Activated CD8-positive, alpha-beta memory T cell treated with anti-CD3 and anti-CD28 coated beads, Interleukin-2, amount 50 U/mL, for 4 hours (primary cell): ENCODE results near the gene GMPR2.
"Not testable (repeated sequence)": the region's sequence is repeated elsewhere in the genome, so short reads cannot be mapped to it uniquely, and the experiment has no call there.

Experiments used
- DNase-seq: peaks from one replicate; pipeline ENCODE4 v3.0.0-alpha.2; 2020

The GMPR2 gene

DNA sequence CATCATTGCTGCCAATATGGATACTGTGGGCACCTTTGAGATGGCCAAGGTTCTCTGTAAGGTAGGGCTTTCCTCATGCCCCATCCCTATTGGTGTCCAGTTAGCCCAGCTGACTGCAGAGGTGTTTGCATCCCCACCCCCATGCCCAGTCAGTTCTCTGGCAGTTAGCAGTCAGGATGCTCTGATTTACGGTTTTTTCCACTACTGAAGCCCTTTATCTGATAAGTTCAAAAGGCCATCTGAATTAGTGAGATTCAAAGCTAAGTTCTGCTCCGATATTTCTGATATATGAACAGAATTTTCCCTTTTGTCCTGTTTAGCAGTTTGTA, 773 bp downstream of the GMPR2 start:
- DNase-seq = no peak

DNA sequence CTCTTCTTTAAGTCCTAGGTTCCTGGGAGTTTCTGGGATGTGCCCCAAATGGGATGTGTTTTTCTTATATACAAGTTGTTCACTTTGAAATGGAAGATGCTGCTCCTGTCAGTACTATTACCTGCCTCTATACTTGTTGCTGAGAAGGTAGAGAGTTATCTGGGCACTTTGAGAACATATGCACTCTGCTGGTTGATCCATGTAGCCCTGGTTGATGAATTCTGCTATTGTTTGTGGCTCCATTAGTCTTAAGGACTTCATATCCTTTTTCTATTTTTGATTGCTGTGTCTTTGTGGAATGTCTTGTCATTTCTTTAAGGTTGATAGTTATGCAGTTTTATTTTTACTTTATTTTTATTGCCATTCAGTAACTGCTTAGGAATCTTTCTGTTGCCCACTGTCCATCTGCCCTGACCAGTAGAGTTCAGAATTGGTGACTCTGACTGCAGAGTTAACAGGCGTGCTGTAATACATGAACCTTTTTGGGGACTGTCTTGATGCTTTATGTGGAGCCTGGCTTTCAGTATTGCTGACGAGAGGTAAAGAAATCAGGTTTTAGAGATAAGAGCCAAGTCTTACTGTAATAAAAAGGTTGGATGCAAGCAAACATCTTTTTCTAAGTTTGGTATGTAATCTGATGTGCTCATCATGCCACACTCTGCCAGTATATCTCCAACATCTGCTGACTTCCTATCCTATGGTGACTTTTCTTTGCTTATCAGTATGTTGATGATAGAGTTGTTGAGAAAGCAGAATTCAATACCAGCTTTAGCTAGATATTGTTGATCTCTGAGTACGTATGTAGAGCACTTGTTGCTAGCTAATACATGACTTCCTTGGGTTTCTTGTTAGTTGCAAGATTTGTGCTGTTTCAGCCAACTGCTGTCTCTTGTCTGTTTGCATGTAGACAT, 1.6 kb downstream of the GMPR2 start:
- no peak for DNase-seq

GRCh38 chr14:24235804-24236688, 3.3 kb downstream of the GMPR2 start:
- DNase-seq = no peak

DNA sequence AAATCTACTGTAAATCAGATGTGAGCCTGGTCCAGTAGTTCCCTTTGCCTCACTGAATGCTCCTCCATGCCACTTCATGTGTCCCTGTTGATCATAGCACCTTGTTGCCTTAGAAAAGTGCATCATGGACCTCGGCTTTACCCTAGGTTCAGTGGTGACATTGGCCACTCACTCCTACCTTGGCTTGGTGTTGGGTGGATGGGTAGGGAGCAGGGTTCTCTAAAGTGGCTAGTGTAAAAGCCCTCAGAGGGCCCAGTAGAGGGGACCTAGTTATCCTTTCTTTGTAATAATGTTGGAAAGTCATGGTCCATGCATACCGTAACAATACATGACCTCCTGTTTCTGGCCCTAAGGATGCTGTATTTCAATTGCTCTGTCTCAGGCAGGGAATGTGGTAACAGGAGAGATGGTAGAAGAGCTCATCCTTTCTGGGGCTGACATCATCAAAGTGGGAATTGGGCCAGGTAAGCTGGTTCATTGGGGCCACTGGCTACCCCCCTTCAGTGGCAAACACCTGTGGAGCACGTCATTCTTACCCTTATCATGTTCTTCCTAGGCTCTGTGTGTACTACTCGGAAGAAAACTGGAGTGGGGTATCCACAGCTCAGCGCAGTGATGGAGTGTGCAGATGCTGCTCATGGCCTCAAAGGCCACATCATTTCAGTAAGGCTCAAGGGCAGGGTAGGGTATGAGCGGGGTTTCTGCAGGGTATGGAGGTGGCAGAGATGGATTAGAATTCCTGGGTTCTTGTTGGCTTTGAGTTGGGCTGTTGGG, 4.1 kb downstream of the GMPR2 start:
- DNase-seq = no peak

DNA sequence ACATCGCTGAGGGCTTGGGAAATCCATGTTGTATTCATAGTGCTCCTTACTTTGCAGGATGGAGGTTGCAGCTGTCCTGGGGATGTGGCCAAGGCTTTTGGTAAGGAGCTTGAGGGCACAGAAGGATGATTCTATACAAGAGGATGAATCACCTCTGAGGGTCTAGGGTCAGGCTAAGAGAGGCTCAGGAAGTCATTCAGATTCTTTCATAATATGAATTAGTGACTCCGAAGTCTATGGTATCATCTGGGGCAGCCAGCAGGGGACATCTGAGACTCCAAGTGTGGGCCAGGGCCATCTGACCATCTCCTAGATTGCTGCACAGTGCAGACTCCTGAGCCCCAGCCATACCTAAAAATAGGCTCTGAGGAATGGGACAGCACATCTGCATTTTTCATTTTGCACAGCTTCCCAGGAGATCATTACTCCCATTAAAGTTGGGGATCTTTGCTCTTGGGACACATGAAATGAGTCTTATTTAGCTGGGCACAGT, 4.8 kb downstream of the GMPR2 start:
- DNase-seq = no peak

GRCh38 chr14:24238123-24238522, 5.4 kb downstream of the GMPR2 start:
- peak; percentile 40 for DNase-seq

DNA sequence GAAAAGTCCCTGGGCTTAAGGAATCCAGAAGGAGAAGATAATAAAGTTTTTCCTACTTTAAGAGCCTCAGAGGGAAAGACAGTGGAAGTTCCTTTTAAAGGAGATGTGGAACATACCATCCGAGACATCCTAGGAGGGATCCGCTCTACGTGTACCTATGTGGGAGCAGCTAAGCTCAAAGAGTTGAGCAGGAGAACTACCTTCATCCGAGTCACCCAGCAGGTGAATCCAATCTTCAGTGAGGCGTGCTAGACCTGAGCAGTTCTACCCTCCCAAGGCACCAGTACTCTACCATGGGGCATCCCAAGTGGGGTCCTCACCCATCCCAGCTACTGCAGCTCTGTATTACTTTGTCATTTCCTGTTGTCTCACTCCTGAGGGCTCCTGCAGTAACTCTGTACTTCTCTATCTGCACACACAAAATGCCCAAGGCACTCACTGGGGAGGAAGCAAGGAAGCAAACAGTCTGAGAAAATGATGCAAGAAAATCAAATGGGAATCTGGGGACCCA, 5.9 kb downstream of the GMPR2 start:
- DNase-seq = no peak

GRCh38 chr14:24240110-24240918, 7.6 kb downstream of the GMPR2 start:
- DNase-seq = no peak

DNA sequence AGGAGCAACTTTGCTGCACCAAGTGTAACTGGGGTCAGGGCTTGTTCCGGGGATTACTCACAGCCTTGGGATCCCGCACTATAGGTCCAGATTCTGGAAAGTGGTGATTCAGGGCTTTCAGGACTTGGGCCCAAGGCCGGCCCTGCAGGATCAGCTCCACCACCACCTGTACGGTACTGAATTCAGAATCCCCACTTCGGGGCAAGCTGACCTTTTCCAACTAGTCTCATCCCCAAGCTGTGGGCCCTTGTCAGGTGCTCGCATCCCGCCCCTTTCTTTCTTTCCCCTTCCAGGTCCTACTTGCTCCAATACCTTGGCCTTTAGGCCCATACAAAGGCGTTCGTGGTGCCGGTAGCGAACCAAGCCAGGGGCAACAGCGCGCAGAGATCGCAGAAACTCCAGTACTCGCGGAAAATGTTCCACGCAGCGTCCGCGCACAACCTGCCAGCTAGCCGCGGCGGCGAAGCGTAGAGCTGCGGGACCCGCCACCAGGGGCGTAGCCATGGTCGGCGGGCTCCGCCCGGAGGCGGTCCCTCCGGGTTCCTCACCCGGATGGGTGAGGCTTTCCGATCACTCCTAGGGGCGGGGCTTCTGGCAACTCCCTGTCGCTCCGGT, 9.2 kb downstream of the GMPR2 start:
- DNase-seq = peak; percentile 92

DNA sequence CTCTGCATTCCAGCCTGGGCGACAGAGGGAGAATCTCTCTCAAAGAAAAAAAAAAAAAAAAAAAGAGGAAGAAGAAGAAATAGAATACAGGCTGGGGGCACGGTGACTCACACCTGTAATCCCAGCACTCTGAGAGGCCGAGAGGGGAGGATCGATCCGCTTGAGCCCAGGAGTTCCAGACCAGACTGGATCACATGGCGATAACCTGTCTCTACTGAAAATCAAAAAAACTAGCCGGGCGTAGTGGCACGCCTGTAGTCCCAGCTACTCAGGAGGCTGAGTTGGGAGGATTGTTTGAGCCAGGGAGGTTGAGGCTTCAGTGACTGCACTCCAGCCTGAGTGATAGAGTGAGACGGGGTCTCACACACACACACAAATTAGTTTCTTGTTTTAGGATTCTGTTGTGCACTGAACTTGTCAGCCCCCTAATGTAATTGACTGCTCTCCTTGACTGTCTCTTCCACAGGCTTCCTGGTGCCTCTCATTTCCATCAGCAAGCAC, 10.7 kb downstream of the GMPR2 start:
- DNase-seq = no peak

DNA sequence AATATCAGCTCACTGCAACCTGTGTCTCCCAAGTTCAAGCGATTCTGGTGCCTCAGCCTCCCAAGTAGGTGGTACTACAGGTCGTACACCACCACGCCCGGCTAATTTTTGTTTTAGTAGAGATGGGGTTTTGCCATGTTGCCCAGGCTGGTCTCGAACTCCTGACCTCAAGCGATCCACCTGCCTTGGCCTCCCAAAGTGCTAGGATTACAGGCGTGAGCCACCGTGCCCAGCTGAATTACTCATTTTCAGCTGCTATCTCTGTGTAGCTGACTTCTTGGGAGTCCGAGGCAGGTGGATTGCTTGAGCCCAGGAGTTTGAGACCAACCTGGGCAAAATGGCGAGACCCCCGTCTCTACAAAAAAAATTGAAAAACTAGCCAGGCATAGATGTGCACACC, 12.6 kb downstream of the GMPR2 start:
- not testable (repeated sequence) for DNase-seq

- DNase-seq = no peak
Measured at GRCh38 chr14:24246765-24247212, 14.1 kb downstream of the GMPR2 start.

- no peak for DNase-seq
Measured at GRCh38 chr14:24247422-24247821, 14.7 kb downstream of the GMPR2 start.

DNA sequence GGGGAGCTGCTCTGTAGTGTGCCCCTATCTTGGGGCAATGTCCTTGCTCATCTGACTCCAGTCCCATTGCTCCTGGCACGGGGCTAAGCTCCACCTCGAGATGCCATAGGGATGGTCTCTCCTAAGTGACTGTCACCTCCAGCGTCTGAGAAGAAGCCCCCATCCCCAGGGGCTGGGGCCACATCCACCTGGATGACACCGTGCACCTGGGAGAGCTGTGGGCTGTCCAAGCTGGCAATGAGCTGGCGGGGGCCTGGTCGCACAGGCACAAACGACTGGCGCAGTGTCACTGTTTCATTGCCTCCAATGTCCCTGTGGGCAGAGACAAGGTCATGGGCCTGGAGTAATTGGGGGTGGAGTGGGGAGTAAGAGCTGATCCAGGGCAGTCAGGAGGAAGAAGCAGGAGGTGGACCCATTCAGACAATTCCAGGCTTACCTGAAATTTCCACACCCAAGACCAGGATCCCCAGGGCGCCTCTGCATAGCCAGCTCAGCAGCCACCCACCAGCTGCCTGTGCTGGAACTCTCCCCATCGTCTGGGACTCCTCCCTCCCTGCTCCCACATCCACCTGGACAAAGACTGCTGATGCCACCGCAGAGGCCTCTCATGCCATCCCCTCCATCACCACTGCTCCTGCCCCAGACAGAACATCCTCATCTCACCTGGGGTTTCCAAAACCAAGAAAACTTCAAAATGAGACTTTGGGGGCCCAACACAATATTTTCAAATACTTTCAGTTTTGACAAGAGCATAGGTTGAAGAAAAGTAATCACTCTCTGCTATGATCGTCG, 16.7 kb downstream of the GMPR2 start:
- DNase-seq = no peak

- no peak for DNase-seq
Measured at GRCh38 chr14:24250354-24250753, 17.6 kb downstream of the GMPR2 start.

DNA sequence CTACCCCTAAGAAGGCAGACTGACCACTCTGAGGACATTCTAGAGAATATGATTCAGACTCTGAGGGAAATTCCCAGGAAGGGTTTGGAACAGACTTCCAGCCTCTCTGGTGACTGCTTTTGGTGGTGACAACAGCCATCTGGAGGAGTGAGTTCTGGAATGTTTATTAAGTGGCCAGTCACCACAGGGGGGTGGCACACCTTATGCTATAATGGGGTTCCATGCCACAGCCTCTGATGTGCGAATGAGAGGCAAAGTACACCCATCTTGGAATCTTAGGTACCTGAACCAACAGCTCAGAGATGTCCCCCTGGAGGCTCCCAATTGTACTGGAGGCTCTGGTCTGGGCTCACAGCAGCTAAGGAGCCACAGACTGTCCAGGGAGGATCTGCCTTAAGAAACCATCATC, 19.2 kb downstream of the GMPR2 start:
- no peak for DNase-seq

GRCh38 chr14:24252289-24253124, 19.8 kb downstream of the GMPR2 start:
- DNase-seq = no peak

- no peak for DNase-seq
Measured at GRCh38 chr14:24253936-24254335, 21.2 kb downstream of the GMPR2 start.
